Measurements from ENCODE around the gene ARID3C. TPM values are rescaled to one million over a fixed set of nuclear protein-coding genes. Genes with fewer than 3 reads are reported as not detected.

The ARID3C gene
- total RNA-seq, 2 experiments from 2014 or later, result 0.29 to 0.32 TPM

DNA sequence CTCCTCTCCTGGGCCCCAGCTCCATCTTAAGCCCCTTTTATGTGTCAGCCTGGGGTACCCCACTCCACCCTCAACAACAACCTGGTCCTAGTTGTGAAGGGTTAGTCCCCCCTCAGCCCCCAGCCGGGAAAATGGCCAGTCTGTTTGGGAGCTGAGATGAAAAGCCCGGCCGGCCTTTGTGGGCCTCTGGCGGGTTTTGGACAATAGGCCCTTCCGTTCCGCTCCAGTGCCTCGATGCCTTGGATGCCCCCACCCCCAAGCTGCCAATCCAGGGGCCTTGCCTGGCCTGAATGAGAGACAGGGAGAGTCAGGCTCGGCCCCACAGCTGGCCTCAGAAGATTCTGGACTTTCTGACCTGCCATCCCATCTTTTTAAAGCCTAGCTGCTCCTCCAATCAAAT, 48.5 kb downstream of the ARID3C start:
- POLR2A ChIA-PET, result interaction anchor here (0.5 kb wide), 1 partner anchor 167 kb away, joined by 3 read pairs; no protein-coding TSS in a partner anchor

DNA sequence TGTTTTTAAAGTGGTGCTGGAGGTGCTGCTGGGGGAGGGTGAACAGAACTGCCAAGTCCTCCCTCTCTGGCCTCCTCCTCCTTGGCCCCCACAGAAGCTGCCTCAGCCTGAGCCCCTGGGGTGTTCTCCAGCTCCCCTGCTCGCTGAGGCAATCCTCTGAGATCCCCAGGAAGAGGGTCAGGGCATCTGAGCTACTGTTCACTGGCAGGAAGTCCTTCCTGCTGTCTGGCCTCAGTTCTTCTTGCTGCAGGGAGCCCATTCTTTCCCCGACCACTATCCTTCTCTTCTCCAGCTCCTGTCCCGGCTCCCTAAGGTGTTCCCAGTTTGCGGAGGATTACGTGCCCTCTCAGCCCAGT, 49.1 kb downstream of the ARID3C start:
- intact Hi-C loops (cut with micrococcal nuclease), result no loop called here

More for the DNA sequence above, 48.5 kb downstream of the ARID3C start:
- TF ChIP-seq, protein P1, sequence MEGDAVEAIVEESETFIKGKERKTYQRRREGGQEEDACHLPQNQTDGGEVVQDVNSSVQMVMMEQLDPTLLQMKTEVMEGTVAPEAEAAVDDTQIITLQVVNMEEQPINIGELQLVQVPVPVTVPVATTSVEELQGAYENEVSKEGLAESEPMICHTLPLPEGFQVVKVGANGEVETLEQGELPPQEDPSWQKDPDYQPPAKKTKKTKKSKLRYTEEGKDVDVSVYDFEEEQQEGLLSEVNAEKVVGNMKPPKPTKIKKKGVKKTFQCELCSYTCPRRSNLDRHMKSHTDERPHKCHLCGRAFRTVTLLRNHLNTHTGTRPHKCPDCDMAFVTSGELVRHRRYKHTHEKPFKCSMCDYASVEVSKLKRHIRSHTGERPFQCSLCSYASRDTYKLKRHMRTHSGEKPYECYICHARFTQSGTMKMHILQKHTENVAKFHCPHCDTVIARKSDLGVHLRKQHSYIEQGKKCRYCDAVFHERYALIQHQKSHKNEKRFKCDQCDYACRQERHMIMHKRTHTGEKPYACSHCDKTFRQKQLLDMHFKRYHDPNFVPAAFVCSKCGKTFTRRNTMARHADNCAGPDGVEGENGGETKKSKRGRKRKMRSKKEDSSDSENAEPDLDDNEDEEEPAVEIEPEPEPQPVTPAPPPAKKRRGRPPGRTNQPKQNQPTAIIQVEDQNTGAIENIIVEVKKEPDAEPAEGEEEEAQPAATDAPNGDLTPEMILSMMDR (IDR thresholded peaks at IDR 0.05), result no peak
- peaks cover 54% of the 10 kb centered on the region for H3K27me3 Mint-ChIP-seq
- CTCF ChIA-PET, result interaction anchor here (1.4 to 4.9 kb wide), 5 partner anchors 11 to 176 kb away, joined by 5 to 22 read pairs (median 9); no protein-coding TSS in a partner anchor
- peaks cover 6% of the 10 kb centered on the region for H3K4me1 Mint-ChIP-seq (ENCODE audit: low read depth)
- no peaks in the 10 kb centered on the region for H3K36me3 Mint-ChIP-seq (ENCODE audit: low read depth)
- DNase-seq, result no peak
- intact Hi-C loops (cut with micrococcal nuclease), result no loop called here
- no peaks in the 10 kb centered on the region for H3K9me3 Mint-ChIP-seq
- H3K4me3 Mint-ChIP-seq, result no peak overlapping the region
- no peak overlapping the region for H3K27ac Mint-ChIP-seq
- no peak for ATAC-seq

DNA sequence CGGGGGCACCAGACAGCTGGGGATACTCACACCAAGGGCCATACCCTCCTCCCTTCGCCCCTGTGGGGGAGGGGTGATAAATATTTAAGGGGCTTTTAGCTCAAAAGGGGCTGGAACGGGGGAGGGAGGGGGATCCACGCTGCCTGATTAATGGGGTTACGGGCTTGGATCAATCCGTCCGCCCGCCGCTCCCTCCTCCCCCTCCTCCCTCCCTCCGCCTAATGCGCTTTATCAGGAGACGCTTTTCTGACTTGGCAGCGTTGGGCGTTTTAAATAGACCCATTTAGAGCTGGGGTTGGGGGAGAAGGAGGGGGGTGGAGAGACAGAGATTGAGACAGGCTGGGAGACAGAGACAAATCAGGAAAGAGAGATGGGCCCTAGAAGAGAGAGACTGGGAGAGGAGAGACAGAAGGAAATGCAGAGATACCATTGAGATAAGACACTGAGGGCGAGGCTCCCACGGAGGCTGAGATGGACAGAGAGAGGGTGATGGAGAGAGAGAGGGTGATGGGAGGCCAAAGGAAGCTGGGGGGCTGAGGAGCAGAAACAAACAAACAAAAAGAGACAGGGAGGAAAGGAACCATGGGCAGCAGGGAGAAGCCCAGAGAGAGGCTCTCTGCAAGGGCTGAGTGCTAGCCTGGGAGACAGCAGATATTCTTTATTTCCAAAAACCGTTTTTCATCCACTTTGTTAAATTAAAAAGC, 49.6 kb downstream of the ARID3C start:
- ATAC-seq (no peak), DNase-seq (no peak)
- intact Hi-C loops (cut with micrococcal nuclease), result no loop called here
- POLR2A ChIA-PET, result interaction anchor here (0.8 kb wide), 1 partner anchor 204 kb away, joined by 4 read pairs; no protein-coding TSS in a partner anchor
- no peaks in the 10 kb centered on the region for H3K9me3 Mint-ChIP-seq
- H3K4me3 Mint-ChIP-seq, result no peak overlapping the region
- H3K27ac Mint-ChIP-seq, result no peak overlapping the region
- peaks cover 49% of the 10 kb centered on the region for H3K27me3 Mint-ChIP-seq
- H3K4me1 Mint-ChIP-seq (ENCODE audit: low read depth), result peaks cover 6% of the 10 kb centered on the region
- TF ChIP-seq, protein P1 (IDR thresholded peaks at IDR 0.05), result no peak
- CTCF ChIA-PET, result interaction anchor here (0.6 to 4.9 kb wide), 7 partner anchors 12 to 187 kb away, joined by 3 to 22 read pairs (median 6); partner anchors contain the start of gene SIGMAR1
- H3K36me3 Mint-ChIP-seq (ENCODE audit: low read depth), result no peaks in the 10 kb centered on the region

More for the DNA sequence above, 49.1 kb downstream of the ARID3C start:
- ATAC-seq, result no peak
- POLR2A ChIA-PET, result interaction anchor here (0.8 kb wide), 1 partner anchor 204 kb away, joined by 4 read pairs; no protein-coding TSS in a partner anchor
- H3K4me1 Mint-ChIP-seq (ENCODE audit: low read depth), result peaks cover 6% of the 10 kb centered on the region
- no peaks in the 10 kb centered on the region for H3K36me3 Mint-ChIP-seq (ENCODE audit: low read depth)
- peaks cover 51% of the 10 kb centered on the region for H3K27me3 Mint-ChIP-seq
- DNase-seq, result no peak
- no peaks in the 10 kb centered on the region for H3K9me3 Mint-ChIP-seq
- TF ChIP-seq, protein P1 (IDR thresholded peaks at IDR 0.05), result no peak
- no peak overlapping the region for H3K27ac Mint-ChIP-seq
- no peak overlapping the region for H3K4me3 Mint-ChIP-seq
- CTCF ChIA-PET, result interaction anchor here (1.1 to 4.9 kb wide), 6 partner anchors 12 to 175 kb away, joined by 3 to 22 read pairs (median 8); partner anchors contain the start of gene SIGMAR1

DNA sequence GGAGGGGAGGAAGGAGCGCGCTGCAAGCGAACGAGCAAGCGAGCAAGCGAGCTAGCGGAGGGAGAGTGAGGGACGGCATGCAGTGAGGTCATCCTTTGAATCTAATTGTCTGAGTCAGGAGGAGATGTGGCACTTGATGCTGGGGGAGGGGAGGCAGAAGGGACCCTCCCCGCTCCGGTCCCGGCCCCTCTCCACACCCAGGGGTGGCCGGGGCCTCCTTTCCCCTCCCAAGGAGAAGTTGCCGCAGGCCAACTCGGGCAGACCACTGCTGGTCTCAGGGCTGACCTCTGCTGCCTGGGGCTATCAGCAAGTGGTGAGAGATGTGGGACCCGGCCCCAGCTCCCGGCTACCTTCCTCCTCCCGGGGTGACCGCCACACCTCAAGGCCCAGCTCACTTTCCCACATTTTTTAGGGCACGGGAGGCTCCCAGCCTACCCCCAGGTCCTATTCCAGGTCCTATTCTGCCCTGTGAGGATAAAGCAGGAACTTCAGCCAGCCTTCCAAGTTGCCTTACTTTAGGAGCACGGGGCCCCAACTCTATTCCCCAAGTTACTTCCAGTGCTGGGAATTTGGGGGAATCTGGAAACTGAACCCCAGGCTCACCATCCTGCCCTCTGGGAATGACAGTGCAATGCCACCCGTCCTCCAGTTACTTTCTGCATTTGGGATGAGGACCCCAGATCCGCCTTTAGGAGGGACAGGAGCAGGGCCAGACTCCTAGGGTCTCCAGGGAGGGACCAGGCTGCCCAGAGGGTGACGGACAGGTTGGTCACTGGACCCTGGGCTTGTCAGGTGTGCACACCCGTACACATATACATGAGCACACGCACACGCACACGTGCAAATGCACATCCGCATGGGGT, 50.4 kb downstream of the ARID3C start:
- peak; percentile 30 for DNase-seq
- ChIA-PET CTCF (interaction anchor here (0.6 to 4.9 kb wide), 8 partner anchors 12 to 186 kb away, joined by 3 to 22 read pairs (median 6); partner anchors contain the start of gene SIGMAR1), POLR2A (no interaction called here)
- H3K9me3 Mint-ChIP-seq, result no peaks in the 10 kb centered on the region
- H3K4me1 Mint-ChIP-seq (ENCODE audit: low read depth), result peaks cover 6% of the 10 kb centered on the region
- H3K27me3 Mint-ChIP-seq, result peaks cover 48% of the 10 kb centered on the region
- intact Hi-C loops (cut with micrococcal nuclease), result no loop called here
- no peaks in the 10 kb centered on the region for H3K36me3 Mint-ChIP-seq (ENCODE audit: low read depth)
- TF ChIP-seq, protein P1 (IDR thresholded peaks at IDR 0.05), result no peak
- no peak overlapping the region for H3K27ac Mint-ChIP-seq
- no peak overlapping the region for H3K4me3 Mint-ChIP-seq
- peak; percentile 74 for ATAC-seq

All from activated CD8-positive, alpha-beta T cell treated with anti-CD3 and anti-CD28 coated beads for 36 hours (primary cell).